ENCODE measurements around the gene SSMEM1.

The SSMEM1 gene

DNA sequence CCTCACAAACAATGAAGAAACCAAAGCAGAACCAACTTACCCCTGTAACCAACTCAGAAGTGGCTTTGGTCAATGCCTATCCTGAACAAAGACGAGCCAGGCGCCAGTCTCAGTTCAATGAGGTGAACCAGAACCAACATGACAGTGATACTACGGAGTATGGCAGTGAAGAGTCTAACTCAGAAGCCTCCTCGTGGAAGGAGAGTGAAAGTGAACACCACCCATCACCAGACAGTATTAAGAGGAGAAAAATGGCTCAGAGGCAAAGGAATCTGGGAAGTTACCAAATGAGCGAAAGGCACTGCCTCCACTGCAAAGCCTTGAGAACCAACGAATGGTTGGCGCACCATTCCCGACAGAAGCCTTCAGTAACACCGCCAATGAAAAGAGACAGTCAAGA lies 8.4 kb downstream of the SSMEM1 start:
- Histone ChIP-seq H3F3A (ENCODE audit: insufficient read depth) (no peaks in the 10 kb centered on the region), H3K79me2 (ENCODE audit: insufficient read depth, low read length) (no peaks in the 10 kb centered on the region), H4K20me1 (ENCODE audit: low read depth, low read length) (no peaks in the 10 kb centered on the region), H3K36me3 (ENCODE audit: low read length) (no peaks in the 10 kb centered on the region), H3K27ac (ENCODE audit: low read depth, low read length) (no peak overlapping the region), H3K9me2 (replicated peaks; ENCODE audit: insufficient read depth, low read length) (no peaks in the 10 kb centered on the region), H3K4me2 (ENCODE audit: low read depth, low read length, poor library complexity, severe bottlenecking) (no peak overlapping the region), H3K4me3 (ENCODE audit: insufficient read depth, low read length, poor library complexity, severe bottlenecking) (no peak overlapping the region), H3K27me3 (ENCODE audit: low read length) (no peaks in the 10 kb centered on the region), H3K9ac (ENCODE audit: low read length) (no peak overlapping the region), H2AFZ (ENCODE audit: low read depth, low read length, severe bottlenecking) (no peak overlapping the region), H3K9me3 (ENCODE audit: insufficient read depth, low read length) (no peaks in the 10 kb centered on the region)
- no peak for TF ChIP-seq EZH2phosphoT487 (conservative IDR thresholded peaks at IDR 0.05; ENCODE audit: low read length)
- TF ChIP-seq, protein P1, sequence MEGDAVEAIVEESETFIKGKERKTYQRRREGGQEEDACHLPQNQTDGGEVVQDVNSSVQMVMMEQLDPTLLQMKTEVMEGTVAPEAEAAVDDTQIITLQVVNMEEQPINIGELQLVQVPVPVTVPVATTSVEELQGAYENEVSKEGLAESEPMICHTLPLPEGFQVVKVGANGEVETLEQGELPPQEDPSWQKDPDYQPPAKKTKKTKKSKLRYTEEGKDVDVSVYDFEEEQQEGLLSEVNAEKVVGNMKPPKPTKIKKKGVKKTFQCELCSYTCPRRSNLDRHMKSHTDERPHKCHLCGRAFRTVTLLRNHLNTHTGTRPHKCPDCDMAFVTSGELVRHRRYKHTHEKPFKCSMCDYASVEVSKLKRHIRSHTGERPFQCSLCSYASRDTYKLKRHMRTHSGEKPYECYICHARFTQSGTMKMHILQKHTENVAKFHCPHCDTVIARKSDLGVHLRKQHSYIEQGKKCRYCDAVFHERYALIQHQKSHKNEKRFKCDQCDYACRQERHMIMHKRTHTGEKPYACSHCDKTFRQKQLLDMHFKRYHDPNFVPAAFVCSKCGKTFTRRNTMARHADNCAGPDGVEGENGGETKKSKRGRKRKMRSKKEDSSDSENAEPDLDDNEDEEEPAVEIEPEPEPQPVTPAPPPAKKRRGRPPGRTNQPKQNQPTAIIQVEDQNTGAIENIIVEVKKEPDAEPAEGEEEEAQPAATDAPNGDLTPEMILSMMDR (IDR thresholded peaks at IDR 0.05; ENCODE audit: insufficient read depth, low read length, poor library complexity, severe bottlenecking), result no peak

DNA sequence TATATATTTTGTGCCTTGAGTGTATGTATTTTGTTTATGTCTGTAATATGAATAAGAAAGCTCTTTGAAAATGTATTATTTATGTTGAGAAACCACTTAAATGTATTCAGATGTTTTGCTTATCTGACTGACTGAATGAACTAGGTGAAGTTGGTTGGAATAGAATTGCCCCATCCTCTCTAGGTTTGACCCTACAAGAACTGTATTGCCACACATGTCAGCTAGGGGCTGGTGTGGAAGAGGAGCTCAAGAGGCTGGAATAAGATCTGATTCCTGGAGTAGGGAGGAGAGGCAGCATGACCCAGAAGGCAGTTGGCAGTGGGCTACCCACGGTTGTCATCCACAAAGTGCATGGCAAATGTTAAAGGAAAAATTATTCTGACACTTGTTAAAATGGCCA lies 9.1 kb downstream of the SSMEM1 start:
- H4K20me1 ChIP-seq (ENCODE audit: low read depth, low read length), result no peaks in the 10 kb centered on the region
- H3K27ac ChIP-seq (ENCODE audit: low read depth, low read length), result no peak overlapping the region
- H3K9me2 ChIP-seq (replicated peaks; ENCODE audit: insufficient read depth, low read length), result no peaks in the 10 kb centered on the region
- H3K36me3 ChIP-seq (ENCODE audit: low read length), result no peaks in the 10 kb centered on the region
- H2AFZ ChIP-seq (ENCODE audit: low read depth, low read length, severe bottlenecking), result no peak overlapping the region
- no peaks in the 10 kb centered on the region for H3K27me3 ChIP-seq (ENCODE audit: low read length)
- no peaks in the 10 kb centered on the region for H3K9me3 ChIP-seq (ENCODE audit: insufficient read depth, low read length)
- no peak overlapping the region for H3K4me3 ChIP-seq (ENCODE audit: insufficient read depth, low read length, poor library complexity, severe bottlenecking)
- H3K4me2 ChIP-seq (ENCODE audit: low read depth, low read length, poor library complexity, severe bottlenecking), result no peak overlapping the region
- no peaks in the 10 kb centered on the region for H3K79me2 ChIP-seq (ENCODE audit: insufficient read depth, low read length)
- TF ChIP-seq, protein P1 (IDR thresholded peaks at IDR 0.05; ENCODE audit: insufficient read depth, low read length, poor library complexity, severe bottlenecking), result no peak
- TF ChIP-seq EZH2phosphoT487 (conservative IDR thresholded peaks at IDR 0.05; ENCODE audit: low read length), result no peak
- H3K9ac ChIP-seq (ENCODE audit: low read length), result no peak overlapping the region
- H3F3A ChIP-seq (ENCODE audit: insufficient read depth), result no peaks in the 10 kb centered on the region

DNA sequence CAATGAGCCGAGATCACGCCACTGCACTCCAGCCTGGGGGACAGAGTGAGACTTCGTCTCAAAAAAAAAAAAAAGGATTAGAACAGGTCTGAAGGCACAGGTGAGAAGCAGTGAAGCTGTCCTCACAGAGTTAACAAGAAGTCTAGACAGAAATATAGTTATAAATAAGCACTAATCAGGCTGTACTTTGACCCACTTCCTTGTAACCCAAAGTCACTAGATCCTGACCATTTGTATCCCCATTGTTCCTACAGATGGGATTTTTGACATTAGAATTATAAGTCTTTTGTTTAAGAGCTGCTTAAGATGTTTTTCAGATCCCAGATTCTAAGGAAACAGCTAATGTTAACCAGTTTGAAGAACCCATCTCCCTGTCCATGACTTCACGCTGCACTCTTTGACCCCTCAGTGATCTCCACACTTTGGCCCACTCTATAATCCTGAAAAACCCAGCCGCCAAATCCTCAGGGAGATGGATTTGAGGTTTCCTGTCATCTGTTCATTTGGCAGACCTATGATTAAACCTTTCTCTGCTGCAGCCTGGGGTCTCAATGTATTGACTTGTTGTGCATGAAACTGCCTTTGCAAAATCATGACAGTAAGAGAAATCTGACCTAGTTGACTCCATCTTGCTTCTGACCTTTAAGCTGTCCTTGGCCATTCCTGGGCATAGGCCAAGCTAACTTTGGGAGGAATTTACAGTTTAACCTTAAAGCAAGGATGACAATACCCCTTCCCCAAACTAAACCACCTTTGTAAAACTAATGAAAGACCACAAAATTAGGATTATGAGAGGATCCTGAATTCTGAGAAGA lies 11.4 kb downstream of the SSMEM1 start:
- Histone ChIP-seq H3K4me2 (ENCODE audit: low read depth, low read length, poor library complexity, severe bottlenecking) (no peak overlapping the region), H4K20me1 (ENCODE audit: low read depth, low read length) (no peaks in the 10 kb centered on the region), H3K27me3 (ENCODE audit: low read length) (no peaks in the 10 kb centered on the region), H3F3A (ENCODE audit: insufficient read depth) (no peaks in the 10 kb centered on the region), H3K36me3 (ENCODE audit: low read length) (no peaks in the 10 kb centered on the region), H3K9me2 (replicated peaks; ENCODE audit: insufficient read depth, low read length) (no peaks in the 10 kb centered on the region), H3K79me2 (ENCODE audit: insufficient read depth, low read length) (no peaks in the 10 kb centered on the region), H2AFZ (ENCODE audit: low read depth, low read length, severe bottlenecking) (no peak overlapping the region), H3K9ac (ENCODE audit: low read length) (no peak overlapping the region), H3K27ac (ENCODE audit: low read depth, low read length) (no peak overlapping the region), H3K4me3 (ENCODE audit: insufficient read depth, low read length, poor library complexity, severe bottlenecking) (no peak overlapping the region), H3K9me3 (ENCODE audit: insufficient read depth, low read length) (no peaks in the 10 kb centered on the region)
- TF ChIP-seq, protein P1 (IDR thresholded peaks at IDR 0.05; ENCODE audit: insufficient read depth, low read length, poor library complexity, severe bottlenecking), result no peak
- no peak for TF ChIP-seq EZH2phosphoT487 (conservative IDR thresholded peaks at IDR 0.05; ENCODE audit: low read length)

All from SU-DHL-6 (cell line).